Liver (tissue), 9 donors: ENCODE results near the gene NTM. TPM values are rescaled to one million over a fixed set of nuclear protein-coding genes. Genes with fewer than 3 reads are reported as not detected.

Source experiments
- DNase-seq: peaks from one replicate; pipeline ENCODE4 v3.0.0-alpha.2; 2017; ENCODE audit warnings: low spot score
- H3K27ac ChIP-seq, 2 donors: one replicate each; pipeline ENCODE4 v1.7.0; 2013; ENCODE audit warnings: inconsistent platforms in 2 of 2, low read length in 2 of 2, control low read depth in 1 of 2, low read depth in 1 of 2, mild to moderate bottlenecking in 1 of 2
- H3K27me3 ChIP-seq, 4 donors: one replicate each; pipeline versions ENCODE4 v1.6.1 to v1.7.0; 2013; ENCODE audit warnings: low read length in 3 of 4, inconsistent platforms in 1 of 4, mild to moderate bottlenecking in 1 of 4, moderate library complexity in 1 of 4; ENCODE audit not compliant: control insufficient read depth in 4 of 4, insufficient read depth in 4 of 4
- H3K36me3 ChIP-seq, 4 donors: one replicate each; pipeline versions ENCODE4 v1.6.1 to v1.7.0; 2013; ENCODE audit warnings: low read length in 3 of 4, mild to moderate bottlenecking in 3 of 4, low read depth in 1 of 4, moderate library complexity in 1 of 4; ENCODE audit not compliant: control insufficient read depth in 4 of 4, insufficient read depth in 3 of 4
- H3K4me1 ChIP-seq, 4 donors: one replicate each; pipeline versions ENCODE4 v1.6.1 to v1.7.0; 2013; ENCODE audit warnings: low read length in 3 of 4, mild to moderate bottlenecking in 3 of 4, moderate library complexity in 1 of 4; ENCODE audit not compliant: control insufficient read depth in 4 of 4, insufficient read depth in 4 of 4
- H3K4me3 ChIP-seq, 3 donors: one replicate each; pipeline versions ENCODE4 v1.6.1 to v1.7.0; 2013; ENCODE audit warnings: low read length in 3 of 3, control low read depth in 1 of 3, low read depth in 1 of 3, mild to moderate bottlenecking in 1 of 3
- H3K9ac ChIP-seq, 2 donors: one replicate each; pipeline ENCODE4 v1.7.0; 2013; ENCODE audit warnings: low read length in 2 of 2, mild to moderate bottlenecking in 2 of 2, moderate library complexity in 2 of 2, control low read depth in 1 of 2, low read depth in 1 of 2
- H3K9me3 ChIP-seq, 4 donors: one replicate each; pipeline versions ENCODE4 v1.6.1 to v1.7.0; 2013; ENCODE audit warnings: low read length in 3 of 4; ENCODE audit not compliant: control insufficient read depth in 4 of 4
- CTCF ChIP-seq: fragments of 150-350 bp; IDR thresholded peaks from 2 replicates; pipeline ENCODE4 v1.5.1; 2017; ENCODE audit warnings: improper control_type of control experiment, low read depth, low read length; ENCODE audit not compliant: missing input control
- EGR1 ChIP-seq, 2 donors: IDR thresholded peaks; 2 replicates each; pipeline ENCODE4 v1.6.1; 2016 to 2018; ENCODE audit warnings: antibody characterized with exemption in 2 of 2, low read depth in 2 of 2
- FOXA1 ChIP-seq: IDR thresholded peaks from 2 replicates; pipeline ENCODE4 v1.6.1; 2016; ENCODE audit warnings: antibody characterized with exemption
- FOXA2 ChIP-seq: IDR thresholded peaks from 2 replicates; pipeline ENCODE4 v1.6.1; 2016; ENCODE audit warnings: antibody characterized with exemption
- GABPA ChIP-seq, 2 donors: IDR thresholded peaks in 1 of 2; conservative IDR thresholded peaks in 1 of 2; 2 replicates each; pipeline ENCODE4 v1.6.1; 2016; ENCODE audit warnings: antibody characterized with exemption in 2 of 2, mild to moderate bottlenecking in 1 of 2, moderate library complexity in 1 of 2
- HNF4G ChIP-seq: IDR thresholded peaks from 2 replicates; pipeline ENCODE4 v1.6.1; 2016; ENCODE audit warnings: antibody characterized with exemption
- JUND ChIP-seq, 2 donors: IDR thresholded peaks; 2 replicates each; pipeline ENCODE4 v1.6.1; 2016; ENCODE audit warnings: antibody characterized with exemption in 2 of 2
- NR2F2 ChIP-seq: IDR thresholded peaks from 2 replicates; pipeline ENCODE4 v1.6.1; 2016; ENCODE audit warnings: antibody characterized with exemption
- RAD21 ChIP-seq, 2 donors: IDR thresholded peaks; 2 replicates each; pipeline ENCODE4 v1.6.1; 2016; ENCODE audit warnings: antibody characterized with exemption in 2 of 2, mild to moderate bottlenecking in 2 of 2
- RXRA ChIP-seq, 2 donors: IDR thresholded peaks; 2 replicates each; pipeline ENCODE4 v1.6.1; 2017 to 2018; ENCODE audit warnings: antibody characterized with exemption in 2 of 2, mild to moderate bottlenecking in 1 of 2
- SP1 ChIP-seq: IDR thresholded peaks from 2 replicates; pipeline ENCODE4 v1.6.1; 2018; ENCODE audit warnings: antibody characterized with exemption, mild to moderate bottlenecking
- TAF1 ChIP-seq: conservative IDR thresholded peaks from 2 replicates; pipeline ENCODE4 v1.6.1; 2016; ENCODE audit warnings: antibody characterized with exemption, mild to moderate bottlenecking
- YY1 ChIP-seq: IDR thresholded peaks from 2 replicates; pipeline ENCODE4 v1.6.1; 2016; ENCODE audit warnings: antibody characterized with exemption, mild to moderate bottlenecking
- ZBTB33 ChIP-seq: IDR thresholded peaks from 2 replicates; pipeline ENCODE4 v1.6.1; 2016; ENCODE audit warnings: antibody characterized with exemption
- WGBS: extraction: QIAGEN DNeasy Blood & Tissue Kit; methylation state at CpG from one replicate; pipeline ENCODE4 v1.1.7; 2013; 5-methylcytosine and 5-hydroxymethylcytosine counted together
- polyA plus RNA-seq, 2 donors: library from polyadenylated mRNA; stranded (reverse) in 1 of 2; unstranded in 1 of 2; fragments of 200-250 nt in 1 of 2; fragments of >200 nt in 1 of 2; fragmentation: Nextera tagmentation in 1 of 2; extraction: Ambion mirVana in 1 of 2; gene quantifications; one replicate each; pipeline versions ENCODE4 v1.2.1 to v1.2.3, GENCODE V29; 2013 to 2015
- total RNA-seq, 2 donors: library from RNA; depleted of rRNA; stranded (reverse); fragments of >200 nt; gene quantifications; one replicate each; pipeline ENCODE4 v1.2.3, GENCODE V29; 2014
- TF ChIP-seq, protein P1 (sequence below): IDR thresholded peaks from 2 replicates; pipeline ENCODE4 v1.6.1; 2016; ENCODE audit warnings: antibody characterized with exemption, mild to moderate bottlenecking
- TF ChIP-seq, protein P2 (sequence below): IDR thresholded peaks from 2 replicates; pipeline ENCODE4 v1.6.1; 2016; ENCODE audit warnings: antibody characterized with exemption
- donor health status: healthy.
- donor health status: healthy.
- donor health status: healthy.
- donor health status: healthy.
- donor health status: healthy.

The NTM gene
- total and polyA plus RNA-seq, 4 donors: 0.08 to 1.1 (median 0.08) TPM; not detected in 1

- no peak for TF ChIP-seq JUND (IDR thresholded peaks at IDR 0.05)
- no peak for TF ChIP-seq ZBTB33
- no peak for TF ChIP-seq SP1
Observed at GRCh38 chr11:131354251-131354701, 16.1 kb upstream of the NTM start (continued).

DNA sequence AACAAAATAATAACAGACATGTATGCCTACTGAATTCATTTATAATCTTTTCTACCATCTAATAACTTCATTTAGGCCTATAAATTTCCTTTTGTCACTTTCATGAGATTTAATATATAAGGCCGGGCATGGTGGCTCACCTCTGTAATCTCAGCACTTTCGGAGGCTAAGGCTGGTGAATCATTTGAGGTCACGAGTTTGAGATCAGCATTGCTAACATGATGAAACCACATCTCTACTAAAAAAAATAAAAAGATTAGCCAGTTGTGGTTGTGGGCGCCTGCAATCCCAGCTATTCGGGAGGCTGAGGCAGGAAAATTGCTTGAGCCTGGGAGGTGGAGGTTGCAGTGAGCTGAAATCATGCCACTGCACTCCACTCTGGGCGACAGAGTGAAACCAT, 14.2 kb upstream of the NTM start:
- H3K27me3 ChIP-seq: peaks cover 0 to 2% (median 0%) of the 10 kb centered on the region in 4 donors
- 83% methylated on average over 6 of the region's 6 CpGs for WGBS
- H3K9me3 ChIP-seq: peaks cover 0 to 3% (median 0%) of the 10 kb centered on the region in 4 donors
- no peak overlapping the region for H3K4me3 ChIP-seq
- no peak for DNase-seq
- H3K27ac ChIP-seq: no peak overlapping the region
- H3K4me1 ChIP-seq: no peaks in the 10 kb centered on the region
- TF ChIP-seq HNF4G: no peak
- TF ChIP-seq GABPA (IDR thresholded peaks at IDR 0.05 in 1 of 2, conservative IDR thresholded peaks at IDR 0.05 in 1 of 2): no peak
- no peak for TF ChIP-seq SP1
- TF ChIP-seq EGR1 (IDR thresholded peaks at IDR 0.05; ENCODE audit: low read depth in 2 of 2): no peak
- TF ChIP-seq, protein P1, sequence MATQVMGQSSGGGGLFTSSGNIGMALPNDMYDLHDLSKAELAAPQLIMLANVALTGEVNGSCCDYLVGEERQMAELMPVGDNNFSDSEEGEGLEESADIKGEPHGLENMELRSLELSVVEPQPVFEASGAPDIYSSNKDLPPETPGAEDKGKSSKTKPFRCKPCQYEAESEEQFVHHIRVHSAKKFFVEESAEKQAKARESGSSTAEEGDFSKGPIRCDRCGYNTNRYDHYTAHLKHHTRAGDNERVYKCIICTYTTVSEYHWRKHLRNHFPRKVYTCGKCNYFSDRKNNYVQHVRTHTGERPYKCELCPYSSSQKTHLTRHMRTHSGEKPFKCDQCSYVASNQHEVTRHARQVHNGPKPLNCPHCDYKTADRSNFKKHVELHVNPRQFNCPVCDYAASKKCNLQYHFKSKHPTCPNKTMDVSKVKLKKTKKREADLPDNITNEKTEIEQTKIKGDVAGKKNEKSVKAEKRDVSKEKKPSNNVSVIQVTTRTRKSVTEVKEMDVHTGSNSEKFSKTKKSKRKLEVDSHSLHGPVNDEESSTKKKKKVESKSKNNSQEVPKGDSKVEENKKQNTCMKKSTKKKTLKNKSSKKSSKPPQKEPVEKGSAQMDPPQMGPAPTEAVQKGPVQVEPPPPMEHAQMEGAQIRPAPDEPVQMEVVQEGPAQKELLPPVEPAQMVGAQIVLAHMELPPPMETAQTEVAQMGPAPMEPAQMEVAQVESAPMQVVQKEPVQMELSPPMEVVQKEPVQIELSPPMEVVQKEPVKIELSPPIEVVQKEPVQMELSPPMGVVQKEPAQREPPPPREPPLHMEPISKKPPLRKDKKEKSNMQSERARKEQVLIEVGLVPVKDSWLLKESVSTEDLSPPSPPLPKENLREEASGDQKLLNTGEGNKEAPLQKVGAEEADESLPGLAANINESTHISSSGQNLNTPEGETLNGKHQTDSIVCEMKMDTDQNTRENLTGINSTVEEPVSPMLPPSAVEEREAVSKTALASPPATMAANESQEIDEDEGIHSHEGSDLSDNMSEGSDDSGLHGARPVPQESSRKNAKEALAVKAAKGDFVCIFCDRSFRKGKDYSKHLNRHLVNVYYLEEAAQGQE: no peak
- no peak for TF ChIP-seq FOXA1
- no peak for TF ChIP-seq RAD21 (IDR thresholded peaks at IDR 0.05)
- no peak overlapping the region for H3K9ac ChIP-seq
- no peaks in the 10 kb centered on the region for H3K36me3 ChIP-seq

DNA sequence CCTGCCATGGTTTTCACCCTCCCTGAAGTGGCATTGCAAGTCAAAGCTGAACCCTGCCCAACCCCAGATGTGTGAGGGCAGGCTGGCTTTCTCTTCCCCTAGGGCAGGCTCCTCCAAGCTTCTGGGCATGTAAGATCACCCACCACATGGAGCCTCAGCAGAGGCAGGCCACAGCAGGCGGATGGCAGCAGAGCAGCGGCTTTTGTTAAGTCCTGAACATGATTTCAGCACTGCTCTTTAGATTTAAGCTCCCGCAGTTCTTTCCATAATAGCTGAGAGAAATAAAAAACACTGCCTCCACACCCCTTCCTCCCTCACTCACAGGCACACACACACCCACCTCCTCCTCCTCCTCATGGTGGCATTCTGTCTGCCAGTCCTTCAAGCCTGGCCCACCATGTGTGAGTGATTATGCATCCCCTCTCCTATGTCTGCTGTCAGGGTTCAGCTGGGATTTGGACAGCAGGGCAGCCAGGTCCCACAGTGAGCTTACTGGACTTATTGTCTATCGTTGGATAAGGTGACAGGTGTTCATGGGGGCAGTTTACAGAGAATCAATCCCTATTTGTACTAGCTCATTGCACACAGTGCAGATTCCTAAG, 5.0 kb upstream of the NTM start:
- Histone ChIP-seq H3K27ac (no peak overlapping the region), H3K9me3 (no peaks in the 10 kb centered on the region), H3K4me1 (peaks cover 0 to under 1% (median under 1%) of the 10 kb centered on the region in 4 donors), H3K4me3 (no peak overlapping the region), H3K36me3 (no peaks in the 10 kb centered on the region), H3K27me3 (peaks cover 0 to 4% (median 0%) of the 10 kb centered on the region in 4 donors), H3K9ac (no peak overlapping the region)
- no peak for DNase-seq
- WGBS: 68% methylated on average over 4 of the region's 4 CpGs
- TF ChIP-seq TAF1 (no peak), FOXA2 (no peak), RXRA (IDR thresholded peaks at IDR 0.05) (no peak), JUND (IDR thresholded peaks at IDR 0.05) (no peak), FOXA1 (no peak), GABPA (IDR thresholded peaks at IDR 0.05 in 1 of 2, conservative IDR thresholded peaks at IDR 0.05 in 1 of 2) (no peak), RAD21 (IDR thresholded peaks at IDR 0.05) (no peak), SP1 (no peak), ZBTB33 (no peak), NR2F2 (no peak), YY1 (no peak), CTCF (no peak)
- TF ChIP-seq, protein P2, sequence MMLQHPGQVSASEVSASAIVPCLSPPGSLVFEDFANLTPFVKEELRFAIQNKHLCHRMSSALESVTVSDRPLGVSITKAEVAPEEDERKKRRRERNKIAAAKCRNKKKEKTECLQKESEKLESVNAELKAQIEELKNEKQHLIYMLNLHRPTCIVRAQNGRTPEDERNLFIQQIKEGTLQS: no peak
- TF ChIP-seq, protein P1: no peak
